ENCODE data around the gene TFEB.

Gene TFEB

DNA sequence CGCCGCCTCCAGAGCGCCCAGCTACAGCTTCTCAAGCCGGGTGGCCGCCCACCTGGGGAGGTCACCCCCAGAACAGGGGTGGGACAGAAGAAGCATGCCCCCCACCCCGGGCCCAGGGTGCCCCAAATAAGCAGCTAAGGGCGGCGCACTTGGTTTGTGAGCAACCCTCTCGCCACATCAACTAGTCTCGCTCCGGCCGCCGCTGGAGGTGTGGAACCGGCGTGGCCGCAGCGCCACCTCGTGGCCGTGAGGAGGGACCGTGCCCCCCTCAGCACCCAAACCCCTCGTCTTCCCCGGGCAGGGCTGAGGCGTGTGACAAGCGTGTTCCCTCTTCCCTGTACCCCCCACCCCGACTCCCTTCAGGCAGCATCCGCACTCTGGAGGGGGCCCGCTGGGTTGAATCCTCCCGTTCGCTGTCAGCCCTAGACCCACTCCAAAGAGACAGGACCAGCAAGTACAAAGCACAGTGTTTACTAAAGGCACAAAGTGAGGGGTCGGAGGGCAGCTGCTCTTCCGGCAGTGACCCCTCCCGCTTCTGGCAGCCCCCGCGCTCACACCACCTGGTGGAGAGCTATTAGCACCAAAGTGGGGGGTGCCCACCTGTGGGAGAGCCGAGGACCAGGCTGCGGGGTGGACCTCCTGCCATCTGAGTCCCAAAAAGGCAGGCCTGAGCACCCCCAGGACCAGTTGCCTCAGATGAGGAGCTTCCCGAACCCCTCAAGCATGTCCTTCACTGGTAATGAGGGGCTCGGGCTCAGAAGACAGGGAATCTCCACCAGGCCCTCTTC lies 51.7 kb downstream of the TFEB start:
- no peak for TF ChIP-seq EGR1 (IDR thresholded peaks at IDR 0.05)
- no peak for TF ChIP-seq NFIC (IDR thresholded peaks at IDR 0.05)
- TF ChIP-seq, protein P1, sequence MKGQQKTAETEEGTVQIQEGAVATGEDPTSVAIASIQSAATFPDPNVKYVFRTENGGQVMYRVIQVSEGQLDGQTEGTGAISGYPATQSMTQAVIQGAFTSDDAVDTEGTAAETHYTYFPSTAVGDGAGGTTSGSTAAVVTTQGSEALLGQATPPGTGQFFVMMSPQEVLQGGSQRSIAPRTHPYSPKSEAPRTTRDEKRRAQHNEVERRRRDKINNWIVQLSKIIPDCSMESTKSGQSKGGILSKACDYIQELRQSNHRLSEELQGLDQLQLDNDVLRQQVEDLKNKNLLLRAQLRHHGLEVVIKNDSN (IDR thresholded peaks at IDR 0.05) = no peak
- TF ChIP-seq, protein P2, sequence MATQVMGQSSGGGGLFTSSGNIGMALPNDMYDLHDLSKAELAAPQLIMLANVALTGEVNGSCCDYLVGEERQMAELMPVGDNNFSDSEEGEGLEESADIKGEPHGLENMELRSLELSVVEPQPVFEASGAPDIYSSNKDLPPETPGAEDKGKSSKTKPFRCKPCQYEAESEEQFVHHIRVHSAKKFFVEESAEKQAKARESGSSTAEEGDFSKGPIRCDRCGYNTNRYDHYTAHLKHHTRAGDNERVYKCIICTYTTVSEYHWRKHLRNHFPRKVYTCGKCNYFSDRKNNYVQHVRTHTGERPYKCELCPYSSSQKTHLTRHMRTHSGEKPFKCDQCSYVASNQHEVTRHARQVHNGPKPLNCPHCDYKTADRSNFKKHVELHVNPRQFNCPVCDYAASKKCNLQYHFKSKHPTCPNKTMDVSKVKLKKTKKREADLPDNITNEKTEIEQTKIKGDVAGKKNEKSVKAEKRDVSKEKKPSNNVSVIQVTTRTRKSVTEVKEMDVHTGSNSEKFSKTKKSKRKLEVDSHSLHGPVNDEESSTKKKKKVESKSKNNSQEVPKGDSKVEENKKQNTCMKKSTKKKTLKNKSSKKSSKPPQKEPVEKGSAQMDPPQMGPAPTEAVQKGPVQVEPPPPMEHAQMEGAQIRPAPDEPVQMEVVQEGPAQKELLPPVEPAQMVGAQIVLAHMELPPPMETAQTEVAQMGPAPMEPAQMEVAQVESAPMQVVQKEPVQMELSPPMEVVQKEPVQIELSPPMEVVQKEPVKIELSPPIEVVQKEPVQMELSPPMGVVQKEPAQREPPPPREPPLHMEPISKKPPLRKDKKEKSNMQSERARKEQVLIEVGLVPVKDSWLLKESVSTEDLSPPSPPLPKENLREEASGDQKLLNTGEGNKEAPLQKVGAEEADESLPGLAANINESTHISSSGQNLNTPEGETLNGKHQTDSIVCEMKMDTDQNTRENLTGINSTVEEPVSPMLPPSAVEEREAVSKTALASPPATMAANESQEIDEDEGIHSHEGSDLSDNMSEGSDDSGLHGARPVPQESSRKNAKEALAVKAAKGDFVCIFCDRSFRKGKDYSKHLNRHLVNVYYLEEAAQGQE (IDR thresholded peaks at IDR 0.05; ENCODE audit: low read depth) = no peak
- TF ChIP-seq, protein P3, sequence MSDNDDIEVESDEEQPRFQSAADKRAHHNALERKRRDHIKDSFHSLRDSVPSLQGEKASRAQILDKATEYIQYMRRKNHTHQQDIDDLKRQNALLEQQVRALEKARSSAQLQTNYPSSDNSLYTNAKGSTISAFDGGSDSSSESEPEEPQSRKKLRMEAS (IDR thresholded peaks at IDR 0.05) = peak; percentile 37; the same call in 1 of the 2 replicates
- peak; percentile 73; the same call in 1 of the 2 replicates for TF ChIP-seq ZBTB7A (IDR thresholded peaks at IDR 0.05; ENCODE audit: low read depth)
- TF ChIP-seq CEBPB (IDR thresholded peaks at IDR 0.05) = no peak
- TF ChIP-seq EP300 (IDR thresholded peaks at IDR 0.05; ENCODE audit: borderline replicate concordance) = no peak
- peak; percentile 93 for TF ChIP-seq RAD21 (IDR thresholded peaks at IDR 0.05; ENCODE audit: low read depth)
- no peak for TF ChIP-seq TAF1 (IDR thresholded peaks at IDR 0.05; ENCODE audit: low read depth)
- no peak for TF ChIP-seq CREB1 (IDR thresholded peaks at IDR 0.05; ENCODE audit: low read depth)
- TF ChIP-seq YY1 (IDR thresholded peaks at IDR 0.05; ENCODE audit: low read depth) = no peak
- no peak for TF ChIP-seq TEAD4 (IDR thresholded peaks at IDR 0.05)
- no peak for TF ChIP-seq FOXM1 (IDR thresholded peaks at IDR 0.05; ENCODE audit: borderline replicate concordance, low read depth)
- TF ChIP-seq TCF12 (IDR thresholded peaks at IDR 0.05; ENCODE audit: low read depth) = no peak

DNA sequence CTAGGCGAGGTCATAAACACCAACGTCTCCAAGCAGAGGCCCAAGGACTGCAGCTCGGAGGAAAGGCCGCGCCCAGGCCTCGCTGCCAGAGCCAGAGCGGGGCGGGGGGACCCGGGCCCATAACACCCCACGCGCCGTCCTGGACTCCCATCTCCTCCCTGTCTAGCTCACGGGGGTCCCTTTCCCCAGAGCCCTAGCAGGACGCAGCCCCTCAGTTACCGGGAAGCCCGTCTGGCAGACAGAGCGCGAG lies 52.2 kb downstream of the TFEB start:
- no peak for TF ChIP-seq EGR1 (IDR thresholded peaks at IDR 0.05)
- no peak for TF ChIP-seq ZBTB7A (IDR thresholded peaks at IDR 0.05; ENCODE audit: low read depth)
- TF ChIP-seq, protein P3 (IDR thresholded peaks at IDR 0.05) = no peak
- TF ChIP-seq TCF12 (IDR thresholded peaks at IDR 0.05; ENCODE audit: low read depth) = no peak

DNA sequence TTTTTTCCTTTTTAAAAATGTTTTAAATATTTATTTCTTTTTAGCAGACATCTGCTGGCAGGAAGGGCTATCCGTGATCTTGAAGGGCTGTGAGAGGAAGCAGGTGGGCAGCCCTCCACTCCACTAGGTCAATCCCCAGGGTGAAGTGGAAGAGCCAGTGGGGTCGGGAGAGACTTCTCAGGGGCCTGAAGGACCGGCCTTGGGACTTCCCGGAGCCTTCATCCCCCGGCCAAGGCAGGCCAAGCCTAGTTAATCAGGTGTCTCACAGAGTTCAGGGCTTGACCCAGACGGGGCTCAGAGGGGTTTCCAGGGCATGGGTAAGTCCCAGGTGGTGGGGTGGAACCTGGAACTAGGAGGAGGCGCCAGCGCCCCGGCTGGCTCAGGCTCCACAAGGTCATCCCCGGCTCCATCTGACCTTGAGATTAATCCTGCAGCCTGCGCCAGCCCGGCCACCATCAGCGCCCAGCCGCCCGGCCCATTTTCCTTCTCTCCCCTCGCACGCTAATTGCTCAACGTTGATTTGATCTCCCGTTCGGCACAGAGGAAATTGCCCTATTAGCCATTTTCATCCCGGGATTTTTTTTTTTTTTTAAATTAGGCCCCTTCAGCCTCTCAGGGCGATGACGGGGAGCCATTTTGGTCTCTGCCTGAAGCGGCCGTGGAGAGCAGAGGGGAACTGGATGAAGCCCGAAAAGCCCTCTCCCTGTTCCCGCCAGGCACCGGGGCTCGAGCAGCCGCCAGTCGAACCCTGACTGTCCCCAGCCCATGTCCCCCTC lies 52.7 kb downstream of the TFEB start:
- TF ChIP-seq, protein P3 (IDR thresholded peaks at IDR 0.05) = no peak
- TF ChIP-seq EP300 (IDR thresholded peaks at IDR 0.05; ENCODE audit: borderline replicate concordance) (no peak), CREB1 (IDR thresholded peaks at IDR 0.05; ENCODE audit: low read depth) (no peak), CEBPB (IDR thresholded peaks at IDR 0.05) (no peak), EGR1 (IDR thresholded peaks at IDR 0.05) (no peak), TCF12 (IDR thresholded peaks at IDR 0.05; ENCODE audit: low read depth) (no peak), NFIC (IDR thresholded peaks at IDR 0.05) (no peak), TAF1 (IDR thresholded peaks at IDR 0.05; ENCODE audit: low read depth) (no peak), YY1 (IDR thresholded peaks at IDR 0.05; ENCODE audit: low read depth) (no peak), FOXM1 (IDR thresholded peaks at IDR 0.05; ENCODE audit: borderline replicate concordance, low read depth) (no peak), TEAD4 (IDR thresholded peaks at IDR 0.05) (no peak)
- TF ChIP-seq, protein P1 (IDR thresholded peaks at IDR 0.05) = no peak
- TF ChIP-seq, protein P2 (IDR thresholded peaks at IDR 0.05; ENCODE audit: low read depth) = no peak

DNA sequence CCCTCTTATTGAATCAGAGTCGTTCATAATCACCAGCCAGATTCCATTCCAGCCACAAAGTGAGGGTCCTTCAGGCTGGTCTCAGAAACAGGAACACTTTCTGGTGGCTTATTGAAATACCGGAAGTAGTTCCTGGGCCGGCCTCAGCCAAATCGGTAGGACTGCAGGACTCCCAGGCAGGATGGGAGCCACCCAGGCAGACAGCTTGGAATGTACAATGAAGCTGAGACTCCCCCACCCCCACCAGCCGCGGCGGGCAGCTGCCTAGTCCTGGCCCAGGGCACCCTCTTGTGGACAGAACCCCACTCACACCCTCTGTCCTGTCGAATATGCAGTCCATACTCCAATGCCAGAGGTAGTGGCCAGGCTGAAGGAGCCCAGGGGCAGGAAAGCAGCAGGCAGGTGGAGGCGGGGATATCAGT lies 53.3 kb downstream of the TFEB start:
- TF ChIP-seq FOXM1 (IDR thresholded peaks at IDR 0.05; ENCODE audit: borderline replicate concordance, low read depth) = peak; percentile 19; the same call in 1 of the 2 replicates
- TF ChIP-seq, protein P1 (IDR thresholded peaks at IDR 0.05) = no peak
- TF ChIP-seq ZBTB7A (IDR thresholded peaks at IDR 0.05; ENCODE audit: low read depth) = peak; percentile 38; the same call in 1 of the 2 replicates
- peak; percentile 33; the same call in 1 of the 2 replicates for TF ChIP-seq EP300 (IDR thresholded peaks at IDR 0.05; ENCODE audit: borderline replicate concordance)
- no peak for TF ChIP-seq CEBPB (IDR thresholded peaks at IDR 0.05)
- no peak; the same call in 1 of the 2 replicates for TF ChIP-seq NFIC (IDR thresholded peaks at IDR 0.05)
- peak; percentile 58; the same call in 1 of the 2 replicates for TF ChIP-seq TCF12 (IDR thresholded peaks at IDR 0.05; ENCODE audit: low read depth)
- TF ChIP-seq, protein P3 (IDR thresholded peaks at IDR 0.05) = 0 out of 2 replicates have a peak, but pooled peaks have one; percentile 9
- TF ChIP-seq YY1 (IDR thresholded peaks at IDR 0.05; ENCODE audit: low read depth) = 0 out of 2 replicates have a peak, but pooled peaks have one; percentile 27
- no peak for TF ChIP-seq EGR1 (IDR thresholded peaks at IDR 0.05)
- TF ChIP-seq CREB1 (IDR thresholded peaks at IDR 0.05; ENCODE audit: low read depth) = no peak
- TF ChIP-seq TAF1 (IDR thresholded peaks at IDR 0.05; ENCODE audit: low read depth) = no peak
- TF ChIP-seq, protein P2 (IDR thresholded peaks at IDR 0.05; ENCODE audit: low read depth) = no peak
- TF ChIP-seq TEAD4 (IDR thresholded peaks at IDR 0.05) = peak; percentile 88
- peak; percentile 99 for TF ChIP-seq RAD21 (IDR thresholded peaks at IDR 0.05; ENCODE audit: low read depth)

Measured in Ishikawa (cell line).